KMS-11 (cell line): ENCODE data around the gene PYGL.

Source experiments
- H2AFZ ChIP-seq: fragments of 200-600 bp; sonication (generic); 2 replicates; pipeline ENCODE4 v1.6.1; 2016; ENCODE audit warnings: antibody characterized with exemption, mixed run types, low read depth
- H3K27ac ChIP-seq: fragments of 200-600 bp; sonication (generic); 2 replicates; pipeline ENCODE4 v1.6.1; 2016; ENCODE audit warnings: mild to moderate bottlenecking, mixed run types
- H3K27me3 ChIP-seq: fragments of 200-600 bp; sonication (generic); 2 replicates; pipeline ENCODE4 v1.6.1; 2017; ENCODE audit warnings: mild to moderate bottlenecking, low read depth, mixed run types, moderate library complexity; ENCODE audit not compliant: insufficient read depth
- H3K36me3 ChIP-seq: fragments of 200-600 bp; sonication (generic); 2 replicates; pipeline ENCODE4 v1.6.1; 2017; ENCODE audit warnings: mild to moderate bottlenecking, mixed run types; ENCODE audit not compliant: insufficient read depth
- H3K4me1 ChIP-seq: fragments of 200-600 bp; sonication (generic); 2 replicates; pipeline ENCODE4 v1.6.1; 2016; ENCODE audit warnings: mild to moderate bottlenecking, low read depth, mixed run types; ENCODE audit not compliant: poor library complexity, severe bottlenecking
- H3K4me2 ChIP-seq: fragments of 200-600 bp; sonication (generic); 2 replicates; pipeline ENCODE4 v1.7.0; 2016; ENCODE audit warnings: mild to moderate bottlenecking, mixed run types
- H3K4me3 ChIP-seq: fragments of 200-600 bp; sonication (generic); IDR thresholded peaks from 2 replicates; pipeline ENCODE4 v1.6.1; 2017; ENCODE audit warnings: low read depth, low read length, mixed read lengths; ENCODE audit not compliant: insufficient read depth
- H3K79me2 ChIP-seq: fragments of 200-600 bp; sonication (generic); 2 replicates; pipeline ENCODE4 v1.6.1; 2016; ENCODE audit warnings: low read depth, mixed run types; ENCODE audit not compliant: insufficient read depth
- H3K9ac ChIP-seq: fragments of 200-600 bp; sonication (generic); 2 replicates; pipeline ENCODE4 v1.6.1; 2016; ENCODE audit warnings: mild to moderate bottlenecking, mixed run types
- H4K20me1 ChIP-seq: fragments of 200-600 bp; sonication (generic); 2 replicates; pipeline ENCODE4 v1.6.1; 2016; ENCODE audit warnings: mild to moderate bottlenecking, mixed run types; ENCODE audit not compliant: insufficient read depth
- CTCF ChIP-seq: fragments of 200-600 bp; sonication (generic); conservative IDR thresholded peaks from 2 replicates; pipeline ENCODE4 v1.6.1; 2017; ENCODE audit warnings: low read depth, mild to moderate bottlenecking, antibody characterized with exemption, low read length, moderate library complexity, mixed read lengths

PYGL gene

GRCh38 chr14:50928002-50928635, 16.2 kb downstream of the PYGL start:
- no peak overlapping the region for H3K4me3 ChIP-seq
- H3K9ac ChIP-seq, result no peak overlapping the region
- H3K4me1 ChIP-seq, result no peaks in the 10 kb centered on the region
- H3K79me2 ChIP-seq, result no peaks in the 10 kb centered on the region
- no peak overlapping the region for H3K27ac ChIP-seq
- no peaks in the 10 kb centered on the region for H3K27me3 ChIP-seq
- H3K36me3 ChIP-seq, result no peaks in the 10 kb centered on the region
- TF ChIP-seq CTCF, result no peak
- no peaks in the 10 kb centered on the region for H4K20me1 ChIP-seq
- no peak overlapping the region for H3K4me2 ChIP-seq
- no peak overlapping the region for H2AFZ ChIP-seq

GRCh38 chr14:50926851-50927386, 17.4 kb downstream of the PYGL start:
- Histone ChIP-seq H4K20me1 (no peaks in the 10 kb centered on the region), H2AFZ (no peak overlapping the region), H3K79me2 (no peaks in the 10 kb centered on the region), H3K27me3 (no peaks in the 10 kb centered on the region), H3K27ac (no peak overlapping the region), H3K4me2 (no peak overlapping the region), H3K9ac (no peak overlapping the region), H3K4me3 (no peak overlapping the region), H3K4me1 (no peaks in the 10 kb centered on the region), H3K36me3 (no peaks in the 10 kb centered on the region)
- TF ChIP-seq CTCF, result no peak

- no peaks in the 10 kb centered on the region for H4K20me1 ChIP-seq
- no peak overlapping the region for H2AFZ ChIP-seq
- no peaks in the 10 kb centered on the region for H3K27me3 ChIP-seq
- no peaks in the 10 kb centered on the region for H3K4me1 ChIP-seq
- H3K4me3 ChIP-seq, result no peak overlapping the region
- H3K79me2 ChIP-seq, result no peaks in the 10 kb centered on the region
- no peak overlapping the region for H3K4me2 ChIP-seq
- H3K36me3 ChIP-seq, result no peaks in the 10 kb centered on the region
- H3K9ac ChIP-seq, result no peak overlapping the region
- no peak overlapping the region for H3K27ac ChIP-seq
- no peak for TF ChIP-seq CTCF
Observed at GRCh38 chr14:50924843-50925242, 19.4 kb downstream of the PYGL start.

GRCh38 chr14:50924236-50924635, 20.0 kb downstream of the PYGL start:
- no peak overlapping the region for H3K27ac ChIP-seq
- H3K36me3 ChIP-seq, result no peaks in the 10 kb centered on the region

More at GRCh38 chr14:50924236-50924635, 20.0 kb downstream of the PYGL start:
- H3K79me2 ChIP-seq, result no peaks in the 10 kb centered on the region
- no peaks in the 10 kb centered on the region for H4K20me1 ChIP-seq
- H3K4me1 ChIP-seq, result no peaks in the 10 kb centered on the region
- no peaks in the 10 kb centered on the region for H3K27me3 ChIP-seq
- no peak overlapping the region for H2AFZ ChIP-seq
- TF ChIP-seq CTCF, result no peak
- no peak overlapping the region for H3K9ac ChIP-seq
- H3K4me3 ChIP-seq, result no peak overlapping the region
- no peak overlapping the region for H3K4me2 ChIP-seq
